Measurements from ENCODE around the gene APOA1. TPM values are rescaled to one million over a fixed set of nuclear protein-coding genes. Genes with fewer than 3 reads are reported as not detected.

Gene APOA1
- total and polyA plus RNA-seq, 10 of the 15 experiments (the other 5 are each of a cell fraction or from before 2014, with no cell fraction given): 0.10 to 2.4 (median 0.24) TPM; not detected in 3

DNA sequence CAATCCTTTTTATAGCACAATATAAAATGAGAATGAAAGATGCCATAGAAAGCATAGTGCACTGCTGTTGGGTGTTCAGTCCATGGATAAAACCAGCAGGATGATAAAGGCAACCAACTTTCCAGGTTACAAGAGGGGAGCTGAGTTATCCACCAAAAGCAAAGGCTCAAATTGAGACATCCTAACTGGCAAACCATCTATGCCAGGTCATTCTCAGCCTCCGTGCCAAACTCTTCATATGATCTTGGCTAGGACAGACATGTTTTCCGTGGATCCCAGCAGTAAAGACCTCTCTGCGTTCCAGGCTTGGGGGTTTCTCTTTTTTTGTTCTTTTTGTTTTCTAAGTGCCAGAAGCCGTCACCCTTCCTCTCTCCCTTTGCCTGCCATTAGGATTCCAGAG is 7.3 kb upstream of the APOA1 start:
- intact Hi-C loops (cut with micrococcal nuclease; ENCODE audit: unreplicated experiment) (no loop called here), in situ Hi-C loops (cut with MboI) (no loop called here)
- no peak overlapping the region for H2AFZ ChIP-seq (ENCODE audit: control insufficient read depth, low read depth, low read length)
- DNase-seq (ENCODE audit: low read depth, low spot score) (no peak), FAIRE-seq (no peak), ATAC-seq (no peak)
- H3K4me1 ChIP-seq (ENCODE audit: control insufficient read depth, insufficient read depth, low read length): no peaks in the 10 kb centered on the region
- TF ChIP-seq ESRRA (IDR thresholded peaks at IDR 0.05; ENCODE audit: low read length) (no peak), RAD51 (IDR thresholded peaks at IDR 0.05) (no peak)
- H3K4me3 ChIP-seq: no peak overlapping the region
- no peaks in the 10 kb centered on the region for H4K20me1 ChIP-seq (ENCODE audit: control insufficient read depth, insufficient read depth)
- SMC1A ChIA-PET (ENCODE audit: uncharacterized antibody, unreplicated experiment): no interaction called here
- RAD21 ChIA-PET (ENCODE audit: unreplicated experiment): no interaction called here
- no peak overlapping the region for H3K27ac ChIP-seq (ENCODE audit: control insufficient read depth, insufficient read depth)
- POLR2A ChIA-PET: interaction anchor here (0.6 kb wide), 1 partner anchor 316 kb away, joined by 5 read pairs; no protein-coding TSS in a partner anchor
- no TSS peak for BruUV-seq (replicated peaks)
- no peak overlapping the region for H3K9ac ChIP-seq (ENCODE audit: control insufficient read depth, insufficient read depth, low read length)
- CTCF ChIA-PET: interaction anchor here (0.8 to 1.6 kb wide), 2 partner anchors 12 to 54 kb away, joined by 3 read pairs; partner anchors contain the start of gene APOA5
- 92% methylated on average over 4 of the region's 4 CpGs for WGBS (ENCODE audit: insufficient coverage, insufficient replicate concordance, low lambda C conversion rate, missing lambda C conversion rate)
- no peaks in the 10 kb centered on the region for H3K27me3 ChIP-seq (replicated peaks in 1 of 2; ENCODE audit: control insufficient read depth in 2 of 2, insufficient read depth in 2 of 2, low read length in 1 of 2)
- peaks cover 14 to 20% of the 10 kb centered on the region in 2 experiments; a peak in 3 of 4 replicates for H3K36me3 ChIP-seq (ENCODE audit: control insufficient read depth in 2 of 2, insufficient read depth in 2 of 2, low read length in 1 of 2)
- no peak overlapping the region for H3K4me2 ChIP-seq (ENCODE audit: control insufficient read depth, insufficient read depth)
- H3K9me3 ChIP-seq (replicated peaks; ENCODE audit: control insufficient read depth, insufficient read depth, low read length): no peaks in the 10 kb centered on the region
- no peaks in the 10 kb centered on the region for H3K79me2 ChIP-seq (ENCODE audit: control insufficient read depth, insufficient read depth, low read length)

DNA sequence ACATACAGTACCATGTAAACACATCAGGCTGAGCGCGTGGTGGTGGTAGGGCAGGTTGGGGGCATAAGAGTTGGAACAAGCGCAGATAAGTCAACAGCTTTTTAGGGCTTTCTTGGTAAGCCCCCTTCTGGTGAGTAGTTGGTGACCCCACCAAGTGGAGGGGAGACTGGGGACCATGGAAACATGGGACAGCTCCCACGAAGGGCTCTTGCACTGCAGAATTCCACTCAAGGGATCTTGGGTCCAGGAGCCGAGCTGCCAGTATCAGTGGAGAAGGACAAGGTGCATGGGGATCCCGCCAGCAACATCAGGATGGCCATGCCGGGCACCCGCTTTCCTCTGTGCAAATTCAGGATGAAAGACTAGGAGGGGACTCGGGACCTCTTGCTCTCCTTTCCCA is 6.2 kb upstream of the APOA1 start:
- H3K4me3 ChIP-seq: no peak overlapping the region
- 93% methylated on average over 9 of the region's 9 CpGs for WGBS (ENCODE audit: insufficient coverage, insufficient replicate concordance, low lambda C conversion rate, missing lambda C conversion rate)
- POLR2A ChIA-PET: no interaction called here
- no peak overlapping the region for H3K9ac ChIP-seq (ENCODE audit: control insufficient read depth, insufficient read depth, low read length)
- no peak overlapping the region for H2AFZ ChIP-seq (ENCODE audit: control insufficient read depth, low read depth, low read length)
- in situ Hi-C loops (cut with MboI): no loop called here
- H3K4me1 ChIP-seq (ENCODE audit: control insufficient read depth, insufficient read depth, low read length): no peaks in the 10 kb centered on the region
- H3K27me3 ChIP-seq (replicated peaks in 1 of 2; ENCODE audit: control insufficient read depth in 2 of 2, insufficient read depth in 2 of 2, low read length in 1 of 2): no peaks in the 10 kb centered on the region
- H3K27ac ChIP-seq (ENCODE audit: control insufficient read depth, insufficient read depth): no peak overlapping the region
- no peak overlapping the region for H3K4me2 ChIP-seq (ENCODE audit: control insufficient read depth, insufficient read depth)
- FAIRE-seq: no peak
- ATAC-seq: no peak
- no peaks in the 10 kb centered on the region for H3K79me2 ChIP-seq (ENCODE audit: control insufficient read depth, insufficient read depth, low read length)
- TF ChIP-seq NR2F1 (conservative IDR thresholded peaks at IDR 0.05): no peak
- TF ChIP-seq IRF3 (IDR thresholded peaks at IDR 0.05): no peak
- TF ChIP-seq USF2 (IDR thresholded peaks at IDR 0.05; ENCODE audit: borderline replicate concordance, low read depth, low read length): no peak
- no peak for TF ChIP-seq MYB (IDR thresholded peaks at IDR 0.05; ENCODE audit: borderline replicate concordance, low read depth, low read length)
- no peak for TF ChIP-seq NR2C2 (IDR thresholded peaks at IDR 0.05; ENCODE audit: borderline replicate concordance, control insufficient read depth, insufficient read length, low read depth)
- no peak for TF ChIP-seq EP300 (IDR thresholded peaks at IDR 0.05; ENCODE audit: borderline replicate concordance in 1 of 2, control insufficient read depth in 1 of 2, low read depth in 2 of 2, low read length in 2 of 2)
- TF ChIP-seq SRF (IDR thresholded peaks at IDR 0.05; ENCODE audit: low read depth in 2 of 2, low read length in 2 of 2): no peak
- TF ChIP-seq CEBPB (IDR thresholded peaks at IDR 0.05; ENCODE audit: borderline replicate concordance in 1 of 2, low read depth in 2 of 2, low read length in 2 of 2): no peak
- no peak for TF ChIP-seq MXI1 (IDR thresholded peaks at IDR 0.05; ENCODE audit: low read depth, low read length)
- no peaks in the 10 kb centered on the region for H4K20me1 ChIP-seq (ENCODE audit: control insufficient read depth, insufficient read depth)
- no peak for DNase-seq (ENCODE audit: low read depth, low spot score)
- SMC1A ChIA-PET (ENCODE audit: uncharacterized antibody, unreplicated experiment): no interaction called here
- peaks cover 11 to 14% of the 10 kb centered on the region in 2 experiments; a peak in 3 of 4 replicates for H3K36me3 ChIP-seq (ENCODE audit: control insufficient read depth in 2 of 2, insufficient read depth in 2 of 2, low read length in 1 of 2)
- H3K9me3 ChIP-seq (replicated peaks; ENCODE audit: control insufficient read depth, insufficient read depth, low read length): no peaks in the 10 kb centered on the region
- RAD21 ChIA-PET (ENCODE audit: unreplicated experiment): interaction anchor here (1.1 kb wide), 1 partner anchor 336 kb away, joined by 3 read pairs; no protein-coding TSS in a partner anchor
- CTCF ChIA-PET: interaction anchor here (1.6 kb wide), 1 partner anchor 53 kb away, joined by 3 read pairs; the partner anchor contains the start of gene APOA5
- BruUV-seq (replicated peaks): no TSS peak
- intact Hi-C loops (cut with micrococcal nuclease; ENCODE audit: unreplicated experiment): no loop called here
